Measurements from ENCODE around the gene NETO1.

DNA sequence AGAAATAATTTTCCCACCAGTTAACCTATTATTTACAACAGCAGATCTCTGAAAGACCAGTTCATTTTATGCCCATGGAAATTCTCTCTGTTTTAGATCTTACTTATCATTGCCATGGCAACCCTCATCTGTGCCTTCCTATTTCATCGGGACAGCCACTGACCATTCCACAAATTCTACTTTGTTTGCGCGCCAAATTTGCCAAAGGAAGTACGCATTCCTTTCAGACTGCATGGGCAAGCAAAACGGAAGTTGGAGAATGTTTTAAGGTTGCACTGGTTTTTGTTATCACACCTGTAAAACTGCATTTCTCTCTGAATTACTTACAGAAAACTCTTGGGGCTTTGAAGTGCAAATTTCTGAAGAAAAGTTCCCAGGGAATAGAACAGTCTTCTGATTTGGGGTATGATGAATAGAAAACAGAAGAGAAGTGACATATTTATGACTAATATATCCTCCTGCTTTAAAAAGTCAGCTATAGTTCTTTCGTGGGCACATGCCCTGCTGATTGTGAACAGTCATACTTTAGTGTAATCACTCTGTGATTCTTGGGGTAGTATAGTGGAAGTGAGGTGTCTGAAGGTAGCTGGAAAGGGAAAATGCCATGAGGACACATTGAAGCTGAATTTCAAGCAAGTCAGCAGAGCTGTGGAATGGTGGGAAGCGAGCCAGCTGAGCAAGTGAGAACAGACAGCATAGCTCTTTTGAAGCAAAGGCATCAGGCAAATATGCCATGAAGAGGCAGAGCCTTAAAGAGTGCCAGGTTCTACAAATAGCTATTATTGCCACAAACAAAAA lies 20.9 kb downstream of the NETO1 start:
- no peak for TF ChIP-seq POLR2AphosphoS5 (IDR thresholded peaks at IDR 0.05; ENCODE audit: low read depth, low read length)
- no peak for TF ChIP-seq POLR2A (IDR thresholded peaks at IDR 0.05; ENCODE audit: low read depth, low read length)
- no peak for TF ChIP-seq TAF1 (IDR thresholded peaks at IDR 0.05; ENCODE audit: low read depth, low read length)
- TF ChIP-seq SPI1 (IDR thresholded peaks at IDR 0.05; ENCODE audit: low read depth, low read length), result no peak
- TF ChIP-seq PAX5 (IDR thresholded peaks at IDR 0.05; ENCODE audit: insufficient read depth, low read length, severe bottlenecking), result no peak

All from GM12891 (cell line).